HCT116 (cell line): Measurements from ENCODE around the gene YBX1. TPM values are rescaled to one million over a fixed set of nuclear protein-coding genes. Genes with fewer than 3 reads are reported as not detected.

Source experiments
- ATAC-seq: fragments of 200-7000 bp; cut with Tn5 transposase; 2 replicates; pipeline ENCODE4 v1.9.1; 2020; ENCODE audit warnings: mild to moderate bottlenecking, moderate library complexity
- BruUV-seq: library from RNA; stranded (reverse); fragments of 400-500 nt; replicated peaks from 2 replicates; lab custom pipeline; 2021; lab: Mats Ljungman, UMichigan
- CTCF ChIA-PET: fragments of 300-600 bp; sonication (Branson Sonifier 250); formaldehyde crosslinking; loops from one replicate; lab custom pipeline; 2021; ENCODE audit warnings: antibody characterized with exemption; lab: Charles Lee
- POLR2A ChIA-PET: fragments of 300-600, 350-600 bp; sonication (Branson Sonifier 250); formaldehyde crosslinking; loops from one replicate; lab custom pipeline; 2021; ENCODE audit warnings: antibody characterized with exemption; lab: Charles Lee
- RAD21 ChIA-PET, 2 experiments: fragments of 300-600 bp; sonication (Branson Sonifier 250); formaldehyde crosslinking; loops; one replicate each; lab custom pipeline; 2023; ENCODE audit warnings: low total read pairs in 2 of 2; ENCODE audit not compliant: uncharacterized antibody in 2 of 2, unreplicated experiment in 2 of 2, low non-redundant PET in 1 of 2; lab: Charles Lee
- DNase-seq: peaks from one replicate; pipeline ENCODE4 v3.0.0-alpha.2; 2010; ENCODE audit warnings: low read depth, low spot score
- H2AFZ ChIP-seq: fragments of 200-600 bp; shearing (Covaris generic), sonication (generic); 2 replicates; pipeline ENCODE4 v1.6.1; 2017; ENCODE audit warnings: low read depth, mixed run types, mixed read lengths, antibody characterized with exemption, low read length; ENCODE audit not compliant: poor library complexity, severe bottlenecking
- H3K27ac ChIP-seq: 2 replicates; pipeline ENCODE4 v1.5.1; 2012; ENCODE audit warnings: low read depth, low read length
- H3K27me3 ChIP-seq: fragments of 200-600 bp; sonication (generic); 2 replicates; pipeline ENCODE4 v1.6.1; 2016; ENCODE audit warnings: mixed run types, low read length, mixed read lengths; ENCODE audit not compliant: insufficient read depth
- H3K36me3 ChIP-seq, 2 experiments: fragments of 200-500 bp in 1 of 2; fragments of 200-600 bp in 1 of 2; sonication (Bioruptor generic) in 1 of 2; sonication (generic) in 1 of 2; 2 replicates each; pipeline versions ENCODE4 v1.5.1 to v1.6.1; 2014 to 2016; ENCODE audit warnings: low read length in 2 of 2, inconsistent platforms in 1 of 2, mixed read lengths in 1 of 2, mixed run types in 1 of 2; ENCODE audit not compliant: insufficient read depth in 2 of 2, control insufficient read depth in 1 of 2
- H3K4me1 ChIP-seq, 2 experiments: fragments of 200-600 bp in 1 of 2; sonication (generic) in 1 of 2; 2 replicates each; pipeline versions ENCODE4 v1.5.1 to v1.6.1; 2012 to 2017; ENCODE audit warnings: low read length in 2 of 2, inconsistent platforms in 1 of 2, mild to moderate bottlenecking in 1 of 2, mixed read lengths in 1 of 2, mixed run types in 1 of 2, moderate library complexity in 1 of 2; ENCODE audit not compliant: insufficient read depth in 2 of 2, control insufficient read depth in 1 of 2
- H3K4me2 ChIP-seq: fragments of 200-600 bp; sonication (generic); 2 replicates; pipeline ENCODE4 v1.6.1; 2017; ENCODE audit warnings: mixed run types, low read length, mixed read lengths
- H3K4me3 ChIP-seq, 2 experiments: fragments of 200-600 bp in 1 of 2; sonication (generic) in 1 of 2; replicated peaks in 1 of 2; 2 replicates each; pipeline ENCODE4 v1.5.1; 2011 to 2016; ENCODE audit warnings: low read length in 2 of 2, control low read depth in 1 of 2, low read depth in 1 of 2, mild to moderate bottlenecking in 1 of 2, mixed read lengths in 1 of 2, mixed run types in 1 of 2
- H3K79me2 ChIP-seq: fragments of 200-600 bp; sonication (generic); 2 replicates; pipeline ENCODE4 v1.6.1; 2017; ENCODE audit warnings: mild to moderate bottlenecking, mixed run types, low read length, moderate library complexity, mixed read lengths; ENCODE audit not compliant: insufficient read depth
- H3K9ac ChIP-seq: fragments of 200-600 bp; sonication (generic); 2 replicates; pipeline ENCODE4 v1.6.1; 2016; ENCODE audit warnings: low read length, mixed read lengths
- H3K9me2 ChIP-seq: fragments of 200-600 bp; sonication (generic), shearing (Covaris generic); 2 replicates; pipeline ENCODE4 v1.6.1; 2017; ENCODE audit warnings: mixed run types, mild to moderate bottlenecking, moderate library complexity; ENCODE audit not compliant: insufficient read depth
- H3K9me3 ChIP-seq, 2 experiments: fragments of 200-500 bp in 1 of 2; fragments of 200-600 bp in 1 of 2; sonication (Bioruptor generic) in 1 of 2; sonication (generic) in 1 of 2; 2 replicates each; pipeline ENCODE4 v1.6.1; 2014 to 2017; ENCODE audit warnings: low read length in 2 of 2, mixed read lengths in 2 of 2, inconsistent platforms in 1 of 2, low read depth in 1 of 2, mild to moderate bottlenecking in 1 of 2, mixed run types in 1 of 2, moderate library complexity in 1 of 2; ENCODE audit not compliant: control insufficient read depth in 1 of 2, insufficient read depth in 1 of 2
- H4K20me1 ChIP-seq: fragments of 200-600 bp; sonication (generic), shearing (Covaris generic); 2 replicates; pipeline ENCODE4 v1.6.1; 2017; ENCODE audit warnings: mixed run types, mild to moderate bottlenecking, moderate library complexity; ENCODE audit not compliant: insufficient read depth
- CBX3 ChIP-seq: IDR thresholded peaks from 2 replicates; pipeline ENCODE4 v1.6.1; 2012; ENCODE audit warnings: low read depth
- CEBPB ChIP-seq: IDR thresholded peaks from 2 replicates; pipeline ENCODE4 v1.6.1; 2012; ENCODE audit warnings: low read depth
- EGR1 ChIP-seq: IDR thresholded peaks from 2 replicates; pipeline ENCODE4 v1.6.1; 2012; ENCODE audit warnings: low read depth
- ELF1 ChIP-seq: IDR thresholded peaks from 2 replicates; pipeline ENCODE4 v1.6.1; 2012; ENCODE audit warnings: low read depth, borderline replicate concordance
- RAD21 ChIP-seq: IDR thresholded peaks from 2 replicates; pipeline ENCODE4 v1.6.1; 2012; ENCODE audit warnings: low read depth, mild to moderate bottlenecking
- SIN3A ChIP-seq: IDR thresholded peaks from 2 replicates; pipeline ENCODE4 v1.6.1; 2012; ENCODE audit warnings: low read depth
- SP1 ChIP-seq: IDR thresholded peaks from 2 replicates; pipeline ENCODE4 v1.6.1; 2012; ENCODE audit warnings: low read depth
- SRF ChIP-seq: IDR thresholded peaks from 2 replicates; pipeline ENCODE4 v1.6.1; 2012; ENCODE audit warnings: low read depth
- TCF7L2 ChIP-seq: IDR thresholded peaks from 2 replicates; pipeline ENCODE4 v1.7.0; 2011; ENCODE audit warnings: borderline replicate concordance, inconsistent platforms; ENCODE audit not compliant: insufficient read depth, insufficient read length; ENCODE audit errors: extremely low read depth
- YY1 ChIP-seq: IDR thresholded peaks from 2 replicates; pipeline ENCODE4 v1.6.1; 2011; ENCODE audit warnings: low read length, low read depth, moderate library complexity, mild to moderate bottlenecking; ENCODE audit not compliant: insufficient replicate concordance; ENCODE audit errors: extremely low read depth
- ZNF274 ChIP-seq: fragments of 200-500 bp; sonication (Bioruptor generic); IDR thresholded peaks from 2 replicates; pipeline ENCODE4 v1.6.1; 2014; ENCODE audit warnings: mild to moderate bottlenecking, low read depth, low read length, inconsistent platforms
- intact Hi-C: fragments of 100-400 bp; cut with micrococcal nuclease; formaldehyde crosslinking; loops from 2 replicates; pipeline ENCODE4 v1.10.0; 2022
- total RNA-seq: library from RNA; stranded (reverse); gene quantifications from one replicate; pipeline ENCODE4 v1.2.1, GENCODE V29; 2021; ENCODE audit not compliant: unreplicated experiment
- TF ChIP-seq, protein P1 (sequence below), 3 experiments: fragments of 200-600 bp in 1 of 3; sonication (generic) in 1 of 3; IDR thresholded peaks in 2 of 3; conservative IDR thresholded peaks in 1 of 3; 2 replicates each; pipeline ENCODE4 v1.5.1; 2012 to 2017; ENCODE audit warnings: low read depth in 2 of 3, low read length in 2 of 3, antibody characterized with exemption in 1 of 3, borderline replicate concordance in 1 of 3, control low read depth in 1 of 3, mild to moderate bottlenecking in 1 of 3, mixed read lengths in 1 of 3, mixed run types in 1 of 3, moderate library complexity in 1 of 3; ENCODE audit not compliant: insufficient read depth in 1 of 3

YBX1 gene
- total RNA-seq, 1 experiment from 2014 or later = 1,009 TPM

DNA sequence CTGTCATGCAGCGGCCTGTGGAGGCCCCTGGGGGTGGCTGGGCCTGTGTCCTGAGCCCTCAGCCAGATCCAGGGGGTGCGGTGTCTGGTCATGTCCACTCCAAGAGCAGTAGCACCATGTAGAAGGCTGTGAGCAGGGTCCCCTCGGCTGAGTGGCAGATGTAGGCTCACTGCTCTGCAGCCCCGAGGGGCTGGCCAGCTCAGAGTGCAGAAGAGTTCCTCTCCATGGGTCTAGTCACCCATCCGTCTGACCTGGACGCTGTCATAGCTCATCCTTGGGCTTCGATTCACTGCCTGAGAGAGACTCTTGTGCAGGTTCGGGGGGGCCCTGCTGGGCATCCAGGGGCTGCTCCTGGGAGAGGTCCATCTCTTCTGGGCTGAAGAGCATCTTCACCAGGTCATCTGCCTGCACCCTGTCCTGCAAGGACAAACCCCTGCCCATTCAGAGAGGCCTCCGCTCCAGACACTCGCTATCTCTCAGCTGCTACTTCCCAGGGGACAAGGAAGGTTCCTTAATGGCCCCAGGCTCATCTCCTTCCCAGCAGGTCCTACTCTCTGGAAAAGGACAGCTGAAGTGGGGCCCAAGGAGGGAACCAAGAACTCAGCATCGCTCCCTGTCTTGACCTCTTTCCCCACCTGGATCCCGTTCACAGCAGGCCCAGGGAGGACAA, 64.4 kb downstream of the YBX1 start:
- Histone ChIP-seq H4K20me1 (no peaks in the 10 kb centered on the region), H3K79me2 (no peaks in the 10 kb centered on the region), H3K4me3 (no peak overlapping the region), H3K4me1 (no peaks in the 10 kb centered on the region), H3K9me2 (no peaks in the 10 kb centered on the region), H3K4me2 (no peak overlapping the region), H3K9me3 (no peaks in the 10 kb centered on the region), H3K27me3 (no peaks in the 10 kb centered on the region), H3K27ac (no peak overlapping the region), H3K9ac (no peak overlapping the region), H2AFZ (no peak overlapping the region), H3K36me3 (peaks cover 0 to 8% of the 10 kb centered on the region in 2 experiments; a peak in 1 of 4 replicates)
- DNase-seq (no peak), ATAC-seq (no peak)
- intact Hi-C loops = loop anchor here (2.0 kb wide), 1 partner anchor 168 kb away; no protein-coding TSS in a partner anchor
- ChIA-PET POLR2A (no interaction called here), CTCF (interaction anchor here (1.6 to 2.8 kb wide), 2 partner anchors 11 to 168 kb away, joined by 8 to 12 read pairs; no protein-coding TSS in a partner anchor), RAD21 (no interaction called here)
- TF ChIP-seq YY1 (no peak), TCF7L2 (no peak), SRF (no peak), RAD21 (no peak), SIN3A (no peak), ELF1 (no peak), CBX3 (no peak), CEBPB (no peak), SP1 (no peak), ZNF274 (no peak)
- no TSS peak for BruUV-seq

- no peak overlapping the region for H3K4me3 ChIP-seq
- H3K27me3 ChIP-seq = no peaks in the 10 kb centered on the region
- no peaks in the 10 kb centered on the region for H3K9me2 ChIP-seq
- ChIA-PET POLR2A (no interaction called here), RAD21 (no interaction called here)
- H3K4me1 ChIP-seq = no peaks in the 10 kb centered on the region
- DNase-seq = no peak
- no peak overlapping the region for H2AFZ ChIP-seq
- peak; percentile 75 for TF ChIP-seq RAD21
- no peak for TF ChIP-seq EGR1
- TF ChIP-seq, protein P1, sequence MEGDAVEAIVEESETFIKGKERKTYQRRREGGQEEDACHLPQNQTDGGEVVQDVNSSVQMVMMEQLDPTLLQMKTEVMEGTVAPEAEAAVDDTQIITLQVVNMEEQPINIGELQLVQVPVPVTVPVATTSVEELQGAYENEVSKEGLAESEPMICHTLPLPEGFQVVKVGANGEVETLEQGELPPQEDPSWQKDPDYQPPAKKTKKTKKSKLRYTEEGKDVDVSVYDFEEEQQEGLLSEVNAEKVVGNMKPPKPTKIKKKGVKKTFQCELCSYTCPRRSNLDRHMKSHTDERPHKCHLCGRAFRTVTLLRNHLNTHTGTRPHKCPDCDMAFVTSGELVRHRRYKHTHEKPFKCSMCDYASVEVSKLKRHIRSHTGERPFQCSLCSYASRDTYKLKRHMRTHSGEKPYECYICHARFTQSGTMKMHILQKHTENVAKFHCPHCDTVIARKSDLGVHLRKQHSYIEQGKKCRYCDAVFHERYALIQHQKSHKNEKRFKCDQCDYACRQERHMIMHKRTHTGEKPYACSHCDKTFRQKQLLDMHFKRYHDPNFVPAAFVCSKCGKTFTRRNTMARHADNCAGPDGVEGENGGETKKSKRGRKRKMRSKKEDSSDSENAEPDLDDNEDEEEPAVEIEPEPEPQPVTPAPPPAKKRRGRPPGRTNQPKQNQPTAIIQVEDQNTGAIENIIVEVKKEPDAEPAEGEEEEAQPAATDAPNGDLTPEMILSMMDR (IDR thresholded peaks at IDR 0.05 in 2 of 3, conservative IDR thresholded peaks at IDR 0.05 in 1 of 3; ENCODE audit: borderline replicate concordance in 1 of 3, insufficient read depth in 1 of 3, low read depth in 2 of 3, low read length in 2 of 3) = peak; percentile 48 to 79 (median 74); a peak in 5 of 6 replicates
- TF ChIP-seq, all 23 proteins: peak for 2
- Histone ChIP-seq H3K36me3 (peaks cover 4 to 14% of the 10 kb centered on the region in 2 experiments; a peak in 2 of 4 replicates), H3K79me2 (no peaks in the 10 kb centered on the region), H3K9ac (no peak overlapping the region), H3K27ac (no peak overlapping the region), H4K20me1 (no peaks in the 10 kb centered on the region), H3K9me3 (no peaks in the 10 kb centered on the region), H3K4me2 (no peak overlapping the region)
- BruUV-seq = no TSS peak
- ATAC-seq = peak; percentile 81
- CTCF ChIA-PET = interaction anchor here (1.6 to 2.8 kb wide), 2 partner anchors 10 to 169 kb away, joined by 8 to 12 read pairs; no protein-coding TSS in a partner anchor
- intact Hi-C loops = loop anchor here (2.0 kb wide), 1 partner anchor 168 kb away; no protein-coding TSS in a partner anchor
Measured at GRCh38 chr1:42747125-42747524, 64.9 kb downstream of the YBX1 start.
